SK-N-SH (cell line): ENCODE data around the gene ARHGEF12. TPM values are rescaled to one million over a fixed set of nuclear protein-coding genes. Genes with fewer than 3 reads are reported as not detected.

ENCODE experiments used
- CTCF ChIA-PET: fragments of 300-600, 350-600 bp; formaldehyde crosslinking; extraction: SDS; loops from one replicate; lab custom pipeline; 2021; lab: Yijun Ruan, JAX
- POLR2A ChIA-PET: fragments of 350-600 bp; sonication (Branson Sonifier 250); formaldehyde crosslinking; extraction: SDS; loops from one replicate; lab custom pipeline; 2020; ENCODE audit warnings: antibody characterized with exemption, inconsistent platforms; lab: Yijun Ruan, JAX
- DNase-seq: peaks from one replicate; pipeline ENCODE4 v3.0.0; 2012
- H2AFZ ChIP-seq: fragments of 200-600 bp; sonication (generic); 2 replicates; pipeline ENCODE4 v1.8.1; 2016; ENCODE audit warnings: antibody characterized with exemption, mild to moderate bottlenecking, low read depth
- H3F3A ChIP-seq: fragments of 200-600 bp; sonication (generic); replicated peaks from 2 replicates; pipeline ENCODE3; 2016; ENCODE audit warnings: antibody characterized with exemption, mild to moderate bottlenecking; ENCODE audit not compliant: insufficient read depth
- H3K27ac ChIP-seq, 2 experiments: fragments of 200-500 bp in 1 of 2; fragments of 200-600 bp in 1 of 2; sonication (Bioruptor generic) in 1 of 2; sonication (generic), shearing (Covaris generic) in 1 of 2; 2 replicates each; pipeline versions ENCODE4 v1.5.1 to v1.6.1; 2014 to 2016; ENCODE audit warnings: low read depth in 2 of 2, inconsistent platforms in 1 of 2, low read length in 1 of 2, mild to moderate bottlenecking in 1 of 2, mixed read lengths in 1 of 2
- H3K27me3 ChIP-seq: fragments of 200-600 bp; sonication (generic), shearing (Covaris generic); 2 replicates; pipeline ENCODE4 v1.6.1; 2016; ENCODE audit warnings: mixed run types; ENCODE audit not compliant: insufficient read depth
- H3K36me3 ChIP-seq, 2 experiments: fragments of 200-500 bp in 1 of 2; fragments of 200-600 bp in 1 of 2; sonication (Bioruptor generic) in 1 of 2; sonication (generic) in 1 of 2; replicated peaks in 1 of 2; 2 replicates each; pipeline versions ENCODE3 to v1.5.1; 2014 to 2016; ENCODE audit warnings: low read length in 1 of 2, mild to moderate bottlenecking in 1 of 2; ENCODE audit not compliant: insufficient read depth in 2 of 2, control insufficient read depth in 1 of 2
- H3K4me1 ChIP-seq, 2 experiments: fragments of 200-500 bp in 1 of 2; fragments of 200-600 bp in 1 of 2; sonication (Bioruptor generic) in 1 of 2; sonication (generic), shearing (Covaris generic) in 1 of 2; 2 replicates each; pipeline versions ENCODE4 v1.5.1 to v1.6.1; 2014 to 2016; ENCODE audit warnings: low read depth in 1 of 2, low read length in 1 of 2, mixed run types in 1 of 2; ENCODE audit not compliant: insufficient read depth in 2 of 2, control insufficient read depth in 1 of 2
- H3K4me2 ChIP-seq: fragments of 200-600 bp; sonication (generic), shearing (Covaris generic); 2 replicates; pipeline ENCODE4 v1.6.1; 2017; ENCODE audit warnings: mixed run types
- H3K4me3 ChIP-seq, 2 experiments: fragments of 200-500 bp in 1 of 2; fragments of 200-600 bp in 1 of 2; sonication (Bioruptor generic) in 1 of 2; sonication (generic), shearing (Covaris generic) in 1 of 2; 2 replicates each; pipeline versions ENCODE4 v1.5.1 to v1.8.1; 2014 to 2016; ENCODE audit warnings: low read depth in 2 of 2, inconsistent platforms in 1 of 2, low read length in 1 of 2, mild to moderate bottlenecking in 1 of 2, mixed read lengths in 1 of 2, moderate library complexity in 1 of 2
- H3K79me2 ChIP-seq: fragments of 200-600 bp; sonication (generic); 2 replicates; pipeline ENCODE4 v1.8.1; 2017; ENCODE audit warnings: mild to moderate bottlenecking; ENCODE audit not compliant: insufficient read depth
- H3K9ac ChIP-seq: fragments of 200-600 bp; sonication (generic); 2 replicates; pipeline ENCODE4 v1.6.1; 2017; ENCODE audit warnings: mixed run types
- H3K9me2 ChIP-seq: fragments of 200-600 bp; sonication (generic); 2 replicates; pipeline ENCODE4 v1.6.1; 2017; ENCODE audit warnings: mixed run types
- H3K9me3 ChIP-seq: fragments of 200-600 bp; sonication (generic); 2 replicates; pipeline ENCODE4 v1.6.1; 2017; ENCODE audit warnings: mixed run types, mild to moderate bottlenecking, moderate library complexity
- H4K20me1 ChIP-seq: fragments of 200-600 bp; sonication (generic); 2 replicates; pipeline ENCODE4 v1.6.1; 2017; ENCODE audit warnings: mild to moderate bottlenecking, mixed run types; ENCODE audit not compliant: insufficient read depth
- EP300 ChIP-seq, 2 experiments: IDR thresholded peaks; 2 replicates each; pipeline versions ENCODE4 v1.4.0 to v1.6.1; 2012; ENCODE audit warnings: borderline replicate concordance in 1 of 2, low read depth in 1 of 2, low read length in 1 of 2
- FOSL2 ChIP-seq: IDR thresholded peaks from 2 replicates; pipeline ENCODE4 v1.4.0; 2012; ENCODE audit warnings: low read depth, mild to moderate bottlenecking, moderate library complexity, borderline replicate concordance
- FOXM1 ChIP-seq: IDR thresholded peaks from 2 replicates; pipeline ENCODE4 v1.4.0; 2012; ENCODE audit warnings: low read depth, mild to moderate bottlenecking
- JUND ChIP-seq: IDR thresholded peaks from 2 replicates; pipeline ENCODE4 v1.4.0; 2012
- RCOR1 ChIP-seq: fragments of 150-350 bp; IDR thresholded peaks from 2 replicates; pipeline ENCODE4 v1.6.1; 2017; ENCODE audit warnings: antibody characterized with exemption, low read length
- RFX5 ChIP-seq: IDR thresholded peaks from 2 replicates; pipeline ENCODE4 v1.6.1; 2012; ENCODE audit warnings: mild to moderate bottlenecking, improper control_type of control experiment, low read length
- TCF12 ChIP-seq: IDR thresholded peaks from 2 replicates; pipeline ENCODE4 v1.4.0; 2012
- WGBS: methylation state at CpG from one replicate; pipeline ENCODE4 v1.1.6; 2017; ENCODE audit warnings: low lambda C conversion rate; 5-methylcytosine and 5-hydroxymethylcytosine counted together
- polyA plus RNA-seq, 3 experiments: library from polyadenylated mRNA; depleted of rRNA; stranded (reverse); fragments of >200 nt; gene quantifications; 2 replicates each; pipeline ENCODE4 v1.2.3, GENCODE V29; 2012
- TF ChIP-seq, protein P1 (sequence below): fragments of 150-350 bp; IDR thresholded peaks from 2 replicates; pipeline ENCODE4 v1.6.1; 2017; ENCODE audit warnings: antibody characterized with exemption, low read length, low read depth, borderline replicate concordance
- TF ChIP-seq, protein P2 (sequence below): IDR thresholded peaks from 2 replicates; pipeline ENCODE4 v1.6.1; 2012; ENCODE audit warnings: mild to moderate bottlenecking, low read depth, low read length, moderate library complexity
- TF ChIP-seq, protein P3 (sequence below): IDR thresholded peaks from 2 replicates; pipeline ENCODE4; 2012
- TF ChIP-seq, protein P4 (sequence below): IDR thresholded peaks from 2 replicates; pipeline ENCODE4 v1.4.0; 2012; ENCODE audit warnings: low read depth, borderline replicate concordance

Gene ARHGEF12
- polyA plus RNA-seq, 1 of the 3 experiments (the other 2 are of a cell fraction) = 12.3 TPM

DNA sequence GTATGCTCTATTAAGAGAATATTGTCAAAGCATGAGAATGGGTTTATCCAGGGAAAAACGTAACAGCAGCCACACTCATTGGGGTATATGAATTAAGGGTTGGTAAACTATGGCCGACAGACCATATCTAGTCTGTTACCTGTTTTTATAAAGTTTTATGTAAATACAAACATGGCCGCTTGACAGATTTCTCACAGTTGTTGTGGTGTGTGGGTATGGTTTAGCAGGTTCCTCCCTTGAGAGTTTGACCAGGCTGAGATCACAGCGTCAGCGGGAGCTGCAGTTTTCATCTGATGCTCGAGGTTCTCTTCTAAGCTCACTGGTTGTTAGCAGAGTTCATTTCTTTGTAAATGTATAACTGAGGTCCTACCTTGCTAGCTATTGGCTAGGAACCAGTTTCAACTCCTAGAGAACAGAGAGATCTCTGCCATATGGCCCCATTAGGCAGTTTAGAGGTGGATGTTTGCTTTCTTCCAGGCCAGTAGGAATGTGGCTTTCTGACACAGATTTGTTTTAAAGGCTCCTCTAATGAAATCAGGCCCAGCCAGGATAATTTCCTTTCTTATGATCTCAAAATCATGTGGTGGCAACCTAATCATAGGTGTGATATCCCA is 129.8 kb downstream of the ARHGEF12 start:
- Histone ChIP-seq H3K4me1 (no peaks in the 10 kb centered on the region), H4K20me1 (no peaks in the 10 kb centered on the region), H3K4me2 (no peak overlapping the region), H3K9me3 (no peaks in the 10 kb centered on the region), H3K9me2 (no peaks in the 10 kb centered on the region), H3F3A (peaks cover 13% of the 10 kb centered on the region), H3K9ac (no peak overlapping the region), H3K27me3 (no peaks in the 10 kb centered on the region), H2AFZ (no peak overlapping the region), H3K79me2 (no peaks in the 10 kb centered on the region), H3K4me3 (no peak overlapping the region), H3K36me3 (peaks cover 71 to 75% of the 10 kb centered on the region in 2 experiments), H3K27ac (no peak overlapping the region)
- no peak for DNase-seq
- WGBS = 98% methylated on average over 6 of the region's 6 CpGs
- ChIA-PET POLR2A (no interaction called here), CTCF (interaction anchor here (1.2 kb wide), 1 partner anchor 131 kb away, joined by 4 read pairs; no protein-coding TSS in a partner anchor)
- TF ChIP-seq, protein P1, sequence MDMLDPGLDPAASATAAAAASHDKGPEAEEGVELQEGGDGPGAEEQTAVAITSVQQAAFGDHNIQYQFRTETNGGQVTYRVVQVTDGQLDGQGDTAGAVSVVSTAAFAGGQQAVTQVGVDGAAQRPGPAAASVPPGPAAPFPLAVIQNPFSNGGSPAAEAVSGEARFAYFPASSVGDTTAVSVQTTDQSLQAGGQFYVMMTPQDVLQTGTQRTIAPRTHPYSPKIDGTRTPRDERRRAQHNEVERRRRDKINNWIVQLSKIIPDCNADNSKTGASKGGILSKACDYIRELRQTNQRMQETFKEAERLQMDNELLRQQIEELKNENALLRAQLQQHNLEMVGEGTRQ = no peak
- TF ChIP-seq EP300 (IDR thresholded peaks at IDR 0.05; ENCODE audit: borderline replicate concordance in 1 of 2, low read depth in 1 of 2, low read length in 1 of 2) = no peak
- no peak for TF ChIP-seq RFX5

DNA sequence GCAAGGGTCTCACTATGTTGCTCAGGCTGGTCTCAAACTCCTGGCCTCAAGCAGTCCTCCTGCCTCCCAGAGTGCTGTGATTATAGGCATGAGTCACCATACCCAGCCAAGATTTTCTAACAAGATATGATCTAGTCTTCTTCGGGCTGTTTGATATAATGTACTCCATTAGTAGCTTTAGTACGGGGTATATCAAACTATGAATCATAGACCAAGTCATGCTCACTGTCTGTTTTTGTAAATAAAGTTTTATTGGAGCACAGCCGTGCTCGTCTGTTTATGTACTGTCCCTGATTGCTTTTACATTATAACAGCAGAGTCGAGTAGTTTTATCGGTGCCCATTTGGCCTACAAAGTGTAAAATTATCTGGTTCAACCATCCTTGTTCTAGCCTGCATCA is 131.4 kb downstream of the ARHGEF12 start:
- no peak for DNase-seq
- 59% methylated on average over 6 of the region's 6 CpGs for WGBS
- no peaks in the 10 kb centered on the region for H4K20me1 ChIP-seq
- no peak overlapping the region for H3K27ac ChIP-seq
- POLR2A ChIA-PET = no interaction called here
- H3K9ac ChIP-seq = no peak overlapping the region
- no peak overlapping the region for H2AFZ ChIP-seq
- no peak overlapping the region for H3K4me3 ChIP-seq
- H3K4me1 ChIP-seq = no peaks in the 10 kb centered on the region
- H3K4me2 ChIP-seq = no peak overlapping the region
- CTCF ChIA-PET = interaction anchor here (1.0 to 1.5 kb wide), 2 partner anchors 9 to 27 kb away, joined by 3 read pairs; no protein-coding TSS in a partner anchor
- no peaks in the 10 kb centered on the region for H3K9me2 ChIP-seq
- H3K79me2 ChIP-seq = no peaks in the 10 kb centered on the region
- H3K36me3 ChIP-seq = peaks cover 67 to 72% of the 10 kb centered on the region in 2 experiments
- H3K27me3 ChIP-seq = no peaks in the 10 kb centered on the region
- peaks cover 10% of the 10 kb centered on the region for H3F3A ChIP-seq
- TF ChIP-seq FOSL2 (peak; percentile 69; the same call in 1 of the 2 replicates), JUND (peak; percentile 60), FOXM1 (no peak), RFX5 (no peak), RCOR1 (no peak)
- TF ChIP-seq, protein P1 = no peak
- H3K9me3 ChIP-seq = no peaks in the 10 kb centered on the region

DNA sequence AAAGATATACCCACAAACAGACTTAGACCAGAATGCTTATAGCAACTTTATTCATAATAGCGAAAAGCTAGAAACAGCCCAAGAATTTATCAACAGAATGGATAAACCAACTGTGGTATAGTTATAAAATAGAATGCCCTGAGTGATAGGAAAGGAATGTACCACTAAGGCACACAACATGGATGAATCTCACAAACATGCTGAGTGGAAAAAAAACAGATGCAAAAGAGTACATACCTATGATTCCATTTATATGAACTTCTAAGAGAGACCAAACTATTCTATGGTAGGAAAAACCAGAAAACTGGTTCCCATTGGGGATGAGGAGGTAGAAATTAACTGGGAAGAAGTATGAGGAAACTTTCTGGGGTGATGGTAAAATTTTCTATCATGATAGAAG is 134.9 kb downstream of the ARHGEF12 start:
- Histone ChIP-seq H3K27ac (peak overlapping the region in 1 of 2 experiments; percentile 24; a peak in 2 of 4 replicates), H3K9ac (no peak overlapping the region), H3F3A (peaks cover 14% of the 10 kb centered on the region), H3K9me3 (no peaks in the 10 kb centered on the region), H3K79me2 (no peaks in the 10 kb centered on the region), H3K4me3 (no peak overlapping the region), H3K4me1 (no peaks in the 10 kb centered on the region), H3K36me3 (peaks cover 76 to 84% of the 10 kb centered on the region in 2 experiments), H3K27me3 (no peaks in the 10 kb centered on the region), H3K4me2 (no peak overlapping the region), H2AFZ (no peak overlapping the region), H3K9me2 (no peaks in the 10 kb centered on the region), H4K20me1 (no peaks in the 10 kb centered on the region)
- ChIA-PET POLR2A (no interaction called here), CTCF (no interaction called here)
- DNase-seq = no peak
- 97% methylated on average over 1 of the region's 1 CpG for WGBS
- TF ChIP-seq, protein P2, sequence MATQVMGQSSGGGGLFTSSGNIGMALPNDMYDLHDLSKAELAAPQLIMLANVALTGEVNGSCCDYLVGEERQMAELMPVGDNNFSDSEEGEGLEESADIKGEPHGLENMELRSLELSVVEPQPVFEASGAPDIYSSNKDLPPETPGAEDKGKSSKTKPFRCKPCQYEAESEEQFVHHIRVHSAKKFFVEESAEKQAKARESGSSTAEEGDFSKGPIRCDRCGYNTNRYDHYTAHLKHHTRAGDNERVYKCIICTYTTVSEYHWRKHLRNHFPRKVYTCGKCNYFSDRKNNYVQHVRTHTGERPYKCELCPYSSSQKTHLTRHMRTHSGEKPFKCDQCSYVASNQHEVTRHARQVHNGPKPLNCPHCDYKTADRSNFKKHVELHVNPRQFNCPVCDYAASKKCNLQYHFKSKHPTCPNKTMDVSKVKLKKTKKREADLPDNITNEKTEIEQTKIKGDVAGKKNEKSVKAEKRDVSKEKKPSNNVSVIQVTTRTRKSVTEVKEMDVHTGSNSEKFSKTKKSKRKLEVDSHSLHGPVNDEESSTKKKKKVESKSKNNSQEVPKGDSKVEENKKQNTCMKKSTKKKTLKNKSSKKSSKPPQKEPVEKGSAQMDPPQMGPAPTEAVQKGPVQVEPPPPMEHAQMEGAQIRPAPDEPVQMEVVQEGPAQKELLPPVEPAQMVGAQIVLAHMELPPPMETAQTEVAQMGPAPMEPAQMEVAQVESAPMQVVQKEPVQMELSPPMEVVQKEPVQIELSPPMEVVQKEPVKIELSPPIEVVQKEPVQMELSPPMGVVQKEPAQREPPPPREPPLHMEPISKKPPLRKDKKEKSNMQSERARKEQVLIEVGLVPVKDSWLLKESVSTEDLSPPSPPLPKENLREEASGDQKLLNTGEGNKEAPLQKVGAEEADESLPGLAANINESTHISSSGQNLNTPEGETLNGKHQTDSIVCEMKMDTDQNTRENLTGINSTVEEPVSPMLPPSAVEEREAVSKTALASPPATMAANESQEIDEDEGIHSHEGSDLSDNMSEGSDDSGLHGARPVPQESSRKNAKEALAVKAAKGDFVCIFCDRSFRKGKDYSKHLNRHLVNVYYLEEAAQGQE = no peak
- TF ChIP-seq JUND (peak; percentile 34; the same call in 1 of the 2 replicates), EP300 (IDR thresholded peaks at IDR 0.05; ENCODE audit: borderline replicate concordance in 1 of 2, low read depth in 1 of 2, low read length in 1 of 2) (no peak), TCF12 (peak; percentile 72)
- TF ChIP-seq, protein P3, sequence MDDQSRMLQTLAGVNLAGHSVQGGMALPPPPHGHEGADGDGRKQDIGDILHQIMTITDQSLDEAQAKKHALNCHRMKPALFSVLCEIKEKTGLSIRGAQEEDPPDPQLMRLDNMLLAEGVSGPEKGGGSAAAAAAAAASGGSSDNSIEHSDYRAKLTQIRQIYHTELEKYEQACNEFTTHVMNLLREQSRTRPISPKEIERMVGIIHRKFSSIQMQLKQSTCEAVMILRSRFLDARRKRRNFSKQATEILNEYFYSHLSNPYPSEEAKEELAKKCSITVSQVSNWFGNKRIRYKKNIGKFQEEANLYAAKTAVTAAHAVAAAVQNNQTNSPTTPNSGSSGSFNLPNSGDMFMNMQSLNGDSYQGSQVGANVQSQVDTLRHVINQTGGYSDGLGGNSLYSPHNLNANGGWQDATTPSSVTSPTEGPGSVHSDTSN = 0 out of 2 replicates have a peak, but pooled peaks have one; percentile 8
- TF ChIP-seq, protein P4, sequence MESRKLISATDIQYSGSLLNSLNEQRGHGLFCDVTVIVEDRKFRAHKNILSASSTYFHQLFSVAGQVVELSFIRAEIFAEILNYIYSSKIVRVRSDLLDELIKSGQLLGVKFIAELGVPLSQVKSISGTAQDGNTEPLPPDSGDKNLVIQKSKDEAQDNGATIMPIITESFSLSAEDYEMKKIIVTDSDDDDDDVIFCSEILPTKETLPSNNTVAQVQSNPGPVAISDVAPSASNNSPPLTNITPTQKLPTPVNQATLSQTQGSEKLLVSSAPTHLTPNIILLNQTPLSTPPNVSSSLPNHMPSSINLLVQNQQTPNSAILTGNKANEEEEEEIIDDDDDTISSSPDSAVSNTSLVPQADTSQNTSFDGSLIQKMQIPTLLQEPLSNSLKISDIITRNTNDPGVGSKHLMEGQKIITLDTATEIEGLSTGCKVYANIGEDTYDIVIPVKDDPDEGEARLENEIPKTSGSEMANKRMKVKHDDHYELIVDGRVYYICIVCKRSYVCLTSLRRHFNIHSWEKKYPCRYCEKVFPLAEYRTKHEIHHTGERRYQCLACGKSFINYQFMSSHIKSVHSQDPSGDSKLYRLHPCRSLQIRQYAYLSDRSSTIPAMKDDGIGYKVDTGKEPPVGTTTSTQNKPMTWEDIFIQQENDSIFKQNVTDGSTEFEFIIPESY = no peak
